Activated CD4-positive, alpha-beta T cell treated with anti-CD3 and anti-CD28 coated beads, Interleukin-2, Interleukin-6, amounts not matched to agents 100 ng/mL and 50 ng/mL, durations not matched to agents 16 hours and 8 hours (primary cell): Measurements from ENCODE around the gene SCFD2.
"Not testable (repeated sequence)": the region's sequence is repeated elsewhere in the genome, so short reads cannot be mapped to it uniquely, and the experiment has no call there.

ENCODE experiments used
- DNase-seq: peaks from one replicate; pipeline ENCODE4 v3.0.0-alpha.2; 2020

SCFD2 gene

GRCh38 chr4:53007024-53007423 is 358.8 kb downstream of the SCFD2 start:
- DNase-seq, result no peak

GRCh38 chr4:53005808-53006207 is 360.1 kb downstream of the SCFD2 start:
- no peak for DNase-seq

DNA sequence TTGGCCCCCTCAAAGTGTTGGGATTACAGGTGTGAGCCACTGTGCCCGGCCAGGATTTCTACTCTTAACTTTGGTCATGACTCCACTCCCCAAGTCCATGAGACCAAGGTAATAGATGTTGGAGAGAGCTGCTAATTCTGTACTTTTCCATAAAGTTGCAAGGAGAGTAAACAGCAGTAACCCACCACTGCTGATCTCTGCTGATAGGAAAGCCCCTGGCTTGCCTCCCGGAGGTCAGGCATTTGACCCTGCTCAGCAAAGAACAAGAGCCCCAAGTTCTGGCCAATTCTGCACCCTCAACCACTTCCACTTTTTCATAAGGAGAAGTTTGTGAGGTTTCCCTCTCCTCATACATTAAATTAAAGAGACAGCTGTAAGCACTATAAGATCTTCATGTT is 360.7 kb downstream of the SCFD2 start:
- DNase-seq, result no peak

- DNase-seq, result no peak
Observed at GRCh38 chr4:53004497-53005148, 361.2 kb downstream of the SCFD2 start.

- no peak for DNase-seq
Observed at GRCh38 chr4:53003959-53004358, 361.9 kb downstream of the SCFD2 start.

- DNase-seq, result no peak
Observed at GRCh38 chr4:53000560-53000959, 365.3 kb downstream of the SCFD2 start.

DNA sequence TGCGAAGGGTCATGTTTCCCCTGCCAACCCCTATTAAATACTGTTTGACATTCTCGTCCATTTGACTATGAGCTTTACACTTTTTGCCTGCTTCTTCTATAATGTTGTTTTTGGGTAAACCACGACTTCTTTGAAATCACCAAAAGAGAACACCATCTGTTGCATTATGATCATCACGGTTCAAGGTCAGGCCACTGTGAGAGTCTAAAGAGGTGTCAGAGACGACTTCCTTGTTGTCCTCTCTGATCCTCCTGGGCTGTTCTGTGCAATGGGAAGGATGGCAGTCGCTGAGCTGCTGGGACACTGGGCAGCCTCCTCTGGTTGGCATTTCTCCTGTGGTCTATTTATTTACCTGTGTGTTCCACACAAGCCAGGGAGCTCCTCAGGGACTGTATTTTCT is 366.2 kb downstream of the SCFD2 start:
- no peak for DNase-seq

- no peak for DNase-seq
Observed at GRCh38 chr4:52998413-52998812, 367.4 kb downstream of the SCFD2 start.

- no peak for DNase-seq
Observed at GRCh38 chr4:52997132-52997416, 368.8 kb downstream of the SCFD2 start.

- no peak for DNase-seq
Observed at GRCh38 chr4:52996261-52997131, 369.4 kb downstream of the SCFD2 start.

DNA sequence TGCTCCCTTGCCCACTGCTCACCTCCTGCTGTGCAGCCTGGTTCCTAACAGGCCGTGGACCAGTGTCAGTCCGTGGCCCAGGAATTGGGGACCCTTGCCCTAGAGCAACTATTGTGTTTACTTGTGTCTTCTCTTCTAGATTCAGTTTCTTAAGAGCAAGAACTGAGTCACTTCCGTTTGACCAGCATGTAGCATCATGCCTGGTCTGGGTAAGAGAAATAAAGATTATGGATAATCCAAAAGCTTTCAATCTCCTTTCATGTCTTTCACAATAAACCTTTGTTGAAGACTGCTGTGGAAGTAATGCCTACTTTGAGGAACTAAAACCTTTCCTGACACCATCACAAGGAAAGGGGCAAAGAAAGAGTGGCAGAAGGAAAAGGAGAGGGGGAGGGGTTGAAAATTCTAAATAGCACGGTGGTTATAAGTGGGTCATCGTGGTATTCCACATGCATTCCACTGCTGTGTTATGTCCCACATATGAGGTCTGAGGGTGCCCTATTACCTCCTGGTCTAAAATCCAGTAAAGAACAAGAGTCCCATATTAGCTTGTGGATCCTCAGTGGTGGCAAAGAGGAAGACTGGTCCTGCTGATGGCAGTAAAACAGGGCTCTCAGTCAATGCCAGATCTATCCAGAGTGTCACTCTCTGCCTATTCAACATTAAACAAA is 370.4 kb downstream of the SCFD2 start:
- no peak for DNase-seq

GRCh38 chr4:52994567-52994966 is 371.3 kb downstream of the SCFD2 start:
- no peak for DNase-seq

DNA sequence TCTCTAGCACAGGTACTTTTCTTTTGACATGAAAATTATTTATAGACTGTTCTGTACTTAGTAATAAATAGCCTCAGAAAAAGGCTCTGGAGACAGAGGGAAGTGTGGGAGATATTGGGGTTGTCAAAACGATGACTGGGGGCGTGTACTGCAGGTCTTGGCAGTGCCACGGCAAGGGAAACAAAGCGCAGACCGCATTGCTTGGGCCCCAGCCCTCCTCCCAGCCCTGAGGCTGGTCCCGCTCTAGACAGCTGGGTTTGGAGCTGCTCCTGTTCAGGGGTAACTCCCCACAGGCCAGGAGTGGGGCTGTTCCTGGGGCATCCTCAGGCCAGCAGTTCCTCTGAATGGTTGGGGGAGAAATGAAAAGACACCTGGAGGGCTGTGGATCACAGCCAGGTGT is 372.1 kb downstream of the SCFD2 start:
- DNase-seq, result no peak

- DNase-seq, result not testable (repeated sequence)
Observed at GRCh38 chr4:52992551-52992950, 373.3 kb downstream of the SCFD2 start.

DNA sequence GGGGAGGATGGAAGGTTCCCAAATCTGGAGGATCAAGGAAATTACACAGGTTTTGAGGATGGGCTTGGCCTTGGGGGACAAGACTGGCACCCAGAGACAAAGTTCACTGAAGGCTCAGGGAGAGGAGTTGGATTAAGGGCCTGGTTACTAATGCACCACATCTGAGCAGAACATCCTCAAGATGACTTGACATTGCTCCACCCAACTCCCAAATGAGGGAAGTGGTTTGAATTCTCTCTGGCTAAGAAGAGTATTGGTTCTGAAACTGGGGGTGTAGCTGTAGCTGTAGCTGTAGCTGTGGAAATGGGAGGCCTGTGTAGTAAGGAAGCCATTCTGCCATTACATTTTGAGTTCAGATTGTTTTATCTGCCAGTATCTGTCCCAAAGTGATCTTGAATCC is 374.4 kb downstream of the SCFD2 start:
- no peak for DNase-seq

DNA sequence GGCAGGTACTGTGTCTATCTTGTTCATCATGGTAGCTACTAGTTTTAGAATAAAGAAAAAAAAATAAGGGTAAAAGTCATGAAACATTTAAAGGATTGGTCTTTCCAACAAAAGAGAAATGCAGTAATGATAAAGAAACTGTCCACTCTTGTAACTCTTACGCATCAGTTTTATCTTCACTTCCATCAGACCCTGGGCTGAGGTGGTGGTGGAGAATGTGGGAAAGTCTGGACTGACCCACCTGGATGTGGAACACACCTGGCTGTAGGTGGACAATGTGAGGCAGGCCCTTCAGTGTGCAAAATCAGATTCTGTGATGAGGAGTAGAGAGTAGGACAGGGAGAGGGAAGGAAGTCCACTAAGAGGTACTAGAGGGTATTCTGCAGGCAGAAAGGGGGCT is 375.2 kb downstream of the SCFD2 start:
- no peak for DNase-seq

DNA sequence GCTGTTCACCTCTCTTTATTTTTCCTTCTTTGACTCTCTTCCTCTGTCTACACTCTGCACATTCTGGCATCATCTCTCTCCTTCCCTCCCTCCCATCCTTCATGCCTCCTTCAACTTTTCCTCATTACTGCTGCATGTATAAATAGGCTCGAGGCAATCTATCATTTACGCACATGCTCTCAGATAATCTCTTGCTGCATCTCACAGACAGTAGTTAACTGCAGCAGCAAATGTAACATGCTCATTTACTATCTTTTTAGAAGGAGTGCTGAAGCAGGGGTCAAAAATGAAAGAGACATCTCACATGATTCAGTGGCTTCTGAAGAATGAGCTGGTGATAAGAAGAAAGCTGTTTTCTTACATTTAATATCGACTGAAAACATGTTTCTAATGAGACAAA is 376.0 kb downstream of the SCFD2 start:
- DNase-seq, result no peak

GRCh38 chr4:52987392-52988056 is 378.3 kb downstream of the SCFD2 start:
- DNase-seq, result no peak

- DNase-seq, result no peak
Observed at GRCh38 chr4:52984462-52984881, 381.4 kb downstream of the SCFD2 start.

DNA sequence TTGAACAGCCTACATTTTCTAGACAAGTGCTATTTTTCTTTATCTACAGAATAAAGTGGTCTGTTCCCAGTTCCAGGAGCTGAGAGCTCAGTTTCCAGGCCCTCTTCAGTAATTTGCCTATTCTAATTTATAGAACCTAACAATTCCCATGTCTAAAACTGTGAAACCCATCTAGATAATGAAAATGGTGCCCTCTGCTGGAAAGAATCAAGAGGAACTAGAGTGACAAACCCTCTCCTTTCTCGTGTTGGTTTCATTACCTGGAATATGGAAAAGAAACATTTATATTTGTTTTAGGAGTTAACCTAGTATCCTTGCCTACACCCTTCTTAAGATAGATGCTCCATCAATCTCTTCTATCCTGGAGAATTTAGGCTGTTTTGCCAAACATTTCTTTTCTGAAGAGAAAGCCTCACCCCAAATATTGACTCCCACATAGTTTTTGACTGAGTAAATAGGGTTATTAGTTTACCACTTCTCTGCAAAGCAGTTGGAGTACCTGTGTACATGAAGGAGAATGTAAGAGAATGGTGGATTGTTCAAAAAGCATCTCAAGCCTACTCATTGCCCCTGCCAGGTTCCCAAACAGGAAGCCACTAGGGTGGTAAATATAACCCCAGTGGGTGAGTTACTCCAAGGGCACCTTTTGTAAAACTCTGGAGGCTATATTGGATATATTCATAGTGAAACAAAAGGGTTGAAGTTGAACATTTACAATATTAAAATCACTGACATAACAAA is 382.1 kb downstream of the SCFD2 start:
- DNase-seq, result peak; percentile 66

- DNase-seq, result no peak
Observed at GRCh38 chr4:52982946-52983340, 382.9 kb downstream of the SCFD2 start.

DNA sequence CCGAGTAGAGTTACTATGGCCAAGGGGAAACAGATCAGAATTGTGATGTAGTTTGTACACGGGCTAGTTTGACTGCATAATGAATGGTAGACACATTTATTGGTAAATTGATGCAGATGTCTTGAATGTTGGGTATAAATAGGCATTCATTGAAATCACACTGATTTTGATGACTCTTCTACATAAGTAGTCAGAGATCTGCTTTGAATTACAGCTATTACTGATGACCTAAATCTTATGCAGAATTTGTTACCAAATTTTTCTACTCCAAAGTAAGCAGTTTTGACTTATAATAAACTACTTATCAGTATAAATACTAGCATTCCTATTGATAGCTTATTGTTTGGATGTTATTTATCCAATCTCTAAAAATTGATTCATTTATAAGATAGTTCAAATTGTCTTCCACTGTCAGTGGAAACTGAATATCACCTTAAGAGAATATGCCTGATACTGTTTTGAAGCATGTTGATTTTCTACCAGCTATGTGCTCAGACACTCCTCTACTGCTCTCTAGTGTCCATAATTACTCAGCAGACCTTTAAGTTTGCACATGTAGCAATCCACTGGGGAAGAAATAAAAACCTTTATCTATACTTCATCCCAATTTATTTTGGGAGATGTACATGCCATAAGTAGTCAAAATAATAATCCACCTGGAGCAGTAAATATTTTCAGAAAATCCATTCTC is 383.5 kb downstream of the SCFD2 start:
- DNase-seq, result peak; percentile 8
